GM21423 (cell line): Measurements from ENCODE around the gene CASP12.

Experiments used
- ATAC-seq: cut with Tn5 transposase; IDR thresholded peaks from one replicate; pipeline ENCODE4 v1.9.1; 2021; ENCODE audit warnings: mild to moderate bottlenecking, moderate library complexity; ENCODE audit not compliant: unreplicated experiment

CASP12 gene

DNA sequence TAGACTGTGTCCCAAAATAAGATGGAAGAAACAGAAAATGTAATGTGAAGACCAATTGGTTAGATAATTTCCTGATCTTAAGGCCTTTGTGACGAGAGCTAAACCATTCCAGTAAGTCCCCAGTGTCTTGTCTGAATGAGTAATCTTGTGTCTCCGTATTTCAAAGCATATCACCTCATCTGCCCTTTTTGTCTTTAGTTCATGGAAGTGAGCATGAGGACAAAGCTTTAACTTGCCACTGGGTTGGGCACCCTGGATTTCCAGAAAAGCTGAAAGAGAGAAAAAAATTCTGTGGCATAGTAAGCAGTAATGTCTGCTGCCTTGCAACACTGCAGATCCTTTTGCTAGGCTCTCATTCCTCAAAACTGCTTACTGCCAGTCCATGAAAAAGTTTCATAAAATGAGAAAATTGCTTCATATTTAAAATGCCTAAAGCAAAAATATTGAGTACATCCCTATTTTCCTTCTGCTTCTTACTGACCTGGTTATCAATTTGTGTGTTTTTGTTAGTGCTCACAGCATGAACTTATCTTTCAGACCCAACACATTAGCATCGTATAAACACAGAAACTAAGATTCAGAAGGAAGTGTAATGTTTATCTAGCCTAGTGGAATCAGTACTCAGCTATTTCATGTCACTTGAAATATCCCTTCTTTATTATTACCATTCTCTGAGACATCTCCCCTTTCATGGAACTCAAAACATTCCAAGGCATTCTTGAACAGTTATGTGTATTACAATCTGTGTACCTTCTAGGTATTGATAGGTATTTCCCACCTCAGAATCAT, 5.3 kb downstream of the CASP12 start:
- ATAC-seq, result no peak

DNA sequence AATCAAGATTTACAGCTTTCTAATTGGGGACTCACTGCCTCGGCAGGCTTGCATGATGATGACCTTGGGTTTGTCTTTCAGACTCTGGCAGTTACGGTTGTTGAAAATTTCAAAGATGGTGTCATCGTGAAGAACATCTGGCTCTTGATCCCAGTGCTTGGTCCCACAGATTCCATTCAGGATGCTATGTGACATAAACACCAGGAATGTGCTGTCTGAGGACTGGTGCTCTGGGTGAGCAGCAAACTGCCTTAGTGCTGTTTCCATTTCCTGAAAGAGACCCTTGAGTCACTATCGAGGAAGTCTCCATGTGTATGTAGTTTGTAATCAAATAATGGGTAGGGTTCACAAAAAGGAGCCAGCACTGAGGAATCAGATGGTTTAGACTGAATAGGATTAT, 7.1 kb downstream of the CASP12 start:
- ATAC-seq, result no peak

DNA sequence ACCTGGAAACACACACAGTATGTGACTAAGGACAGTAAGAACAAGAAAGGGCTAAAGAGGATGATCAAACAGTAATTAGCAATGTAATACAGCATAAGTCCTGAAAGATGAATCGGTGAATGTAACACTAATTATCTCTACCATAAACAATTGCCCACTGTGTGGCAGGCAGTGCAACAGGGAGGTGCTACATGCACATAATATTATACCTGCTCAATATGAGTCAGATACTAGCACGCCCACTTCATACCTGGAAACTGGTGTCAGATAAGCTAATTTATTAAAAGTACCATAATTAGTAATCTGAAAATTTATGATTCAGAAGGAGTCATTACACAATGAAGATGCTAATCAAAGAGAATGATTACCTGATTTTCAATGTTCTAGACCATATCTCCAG, 14.9 kb downstream of the CASP12 start:
- ATAC-seq, result no peak

DNA sequence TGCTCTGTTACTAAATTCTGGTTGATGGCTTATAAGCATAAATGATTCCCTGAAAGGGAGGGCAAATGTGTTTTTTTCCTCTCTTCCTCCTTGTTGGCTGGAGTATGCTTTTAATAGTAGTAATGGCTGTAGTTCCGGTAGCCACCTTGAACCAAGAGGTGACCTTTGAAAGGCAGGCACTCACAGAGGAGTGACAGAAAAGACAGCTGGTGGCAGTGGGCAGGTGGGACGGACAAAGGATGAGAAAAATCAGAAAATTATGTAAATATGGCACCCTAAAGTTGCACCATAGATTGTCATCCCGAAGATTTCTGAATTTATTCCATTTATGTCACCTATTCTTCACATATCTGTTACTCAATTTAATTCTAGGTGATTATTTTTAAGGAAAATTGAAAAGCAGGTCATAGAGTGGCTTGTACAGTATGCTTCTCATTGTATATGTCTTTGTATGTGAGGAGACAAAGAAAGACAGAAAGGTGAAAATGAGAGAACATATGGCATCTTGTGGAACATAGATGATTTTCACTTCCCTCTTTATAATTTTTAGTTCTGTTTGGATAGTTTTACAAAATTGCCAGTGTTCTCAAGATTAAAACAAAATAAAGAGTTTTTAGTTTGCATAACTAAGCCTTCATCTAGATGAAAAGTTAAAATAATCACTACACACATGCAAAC, 17.0 kb downstream of the CASP12 start:
- ATAC-seq, result peak; percentile 72

DNA sequence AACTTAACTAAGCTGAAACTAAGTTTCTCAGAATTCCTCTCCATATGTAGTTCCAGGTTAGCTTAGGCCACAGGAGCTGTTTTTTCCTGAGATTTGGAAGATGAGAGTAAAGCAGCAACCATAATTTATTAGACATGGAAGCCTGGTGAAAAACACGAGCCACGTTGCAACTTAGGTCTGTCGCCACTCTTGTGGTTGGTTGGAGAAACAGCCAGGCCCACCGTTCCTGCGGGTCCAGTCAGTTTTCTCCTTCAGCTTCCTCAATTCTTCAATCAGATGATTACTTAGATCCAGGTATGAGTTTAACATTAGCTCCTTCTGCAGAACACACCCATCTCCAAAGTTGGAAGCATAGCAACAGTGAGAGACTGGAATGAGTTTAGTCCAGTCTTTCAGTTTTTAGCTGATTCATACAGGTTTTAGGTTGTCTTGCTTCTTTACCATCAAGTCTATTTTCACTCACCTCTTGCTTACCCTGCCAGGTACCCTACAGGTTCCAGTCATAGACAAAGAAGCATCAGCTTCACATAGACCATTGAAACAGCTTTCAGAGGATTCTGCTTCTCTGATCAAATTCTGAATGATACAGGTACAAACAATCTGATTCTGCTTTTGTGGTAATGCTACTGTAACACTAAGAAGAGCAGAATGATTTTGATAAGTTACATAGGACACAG, 18.6 kb downstream of the CASP12 start:
- no peak for ATAC-seq

DNA sequence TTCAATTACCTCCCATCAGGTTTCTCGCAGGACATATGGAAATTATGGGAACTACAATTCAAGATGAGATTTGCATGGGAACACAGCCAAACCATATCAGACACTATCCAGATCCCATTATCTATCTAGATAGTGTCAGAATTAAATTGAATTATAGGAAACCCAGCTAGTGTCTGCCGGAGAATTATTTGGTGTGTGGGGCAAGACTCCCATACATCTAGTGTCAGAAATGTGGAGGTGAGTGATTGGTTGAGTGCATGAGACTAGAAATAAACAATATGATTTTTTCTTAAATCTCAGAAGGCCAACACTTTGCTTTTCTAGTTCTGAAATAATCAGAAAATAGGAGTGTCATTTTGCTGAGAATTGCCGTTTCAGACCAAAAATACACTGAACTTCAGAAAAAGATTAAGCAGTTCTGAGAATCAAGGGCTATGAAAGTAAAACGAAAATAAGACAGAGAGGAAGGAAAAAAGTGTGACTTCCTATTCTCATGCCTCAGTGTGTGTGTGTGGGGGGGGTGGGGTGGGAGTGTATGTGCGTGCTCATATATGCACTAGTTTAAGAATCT, 21.3 kb downstream of the CASP12 start:
- peak; percentile 50 for ATAC-seq

DNA sequence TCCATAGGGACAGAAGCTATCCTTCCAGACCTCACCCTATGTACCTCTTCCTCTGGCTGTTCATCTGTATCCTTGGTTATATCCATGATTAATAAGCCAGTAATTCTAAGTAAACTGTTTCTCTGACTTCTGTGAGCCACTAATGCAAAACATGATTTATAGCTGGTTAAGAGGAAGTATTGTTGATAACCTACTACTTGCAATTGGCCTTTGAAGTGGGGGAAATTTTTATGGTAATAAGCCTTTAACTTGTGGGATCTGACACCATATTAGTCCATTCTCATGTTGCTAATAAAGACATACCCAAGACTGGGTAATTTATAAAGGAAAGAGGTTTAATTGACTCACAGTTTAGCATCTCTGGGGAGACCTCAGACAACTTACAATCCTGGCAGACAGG, 21.9 kb downstream of the CASP12 start:
- no peak for ATAC-seq

DNA sequence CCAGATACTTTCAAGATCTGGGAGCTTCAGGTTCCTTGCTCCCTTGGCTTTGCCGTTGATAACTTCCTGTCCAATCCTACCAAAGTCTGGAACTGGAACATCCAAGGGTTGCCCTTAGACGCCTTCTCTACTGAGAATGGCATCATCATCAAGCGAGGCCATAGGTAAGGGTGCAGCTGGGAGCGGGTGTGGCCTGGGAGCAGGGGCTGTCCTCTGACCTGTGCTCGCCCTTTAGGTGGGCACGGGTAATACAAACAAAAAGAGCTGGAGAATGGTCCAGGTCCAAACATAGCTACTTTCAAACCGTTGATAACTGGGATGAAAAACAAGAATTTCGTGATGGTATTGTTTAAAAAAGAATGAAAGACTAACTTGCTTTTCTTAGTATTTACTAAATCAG, 25.0 kb downstream of the CASP12 start:
- no peak for ATAC-seq

DNA sequence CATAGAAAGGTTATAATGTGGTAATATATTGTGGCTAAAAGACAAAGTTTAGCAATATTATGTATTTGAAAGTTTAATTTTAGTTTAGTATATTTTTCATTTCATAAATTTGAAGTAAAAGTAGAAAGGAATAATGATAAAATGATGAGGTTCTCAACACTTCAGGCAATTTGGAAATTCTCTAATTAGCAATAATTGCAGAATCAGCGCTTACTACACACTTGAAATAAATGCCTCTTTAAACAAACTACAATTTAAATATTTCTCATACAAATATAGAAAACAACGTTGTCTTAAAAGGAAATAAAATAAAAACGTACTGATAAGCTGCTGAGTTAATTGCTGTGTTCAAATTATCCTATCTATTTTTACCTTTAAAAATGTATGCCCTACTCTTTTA, 25.9 kb downstream of the CASP12 start:
- ATAC-seq, result no peak

DNA sequence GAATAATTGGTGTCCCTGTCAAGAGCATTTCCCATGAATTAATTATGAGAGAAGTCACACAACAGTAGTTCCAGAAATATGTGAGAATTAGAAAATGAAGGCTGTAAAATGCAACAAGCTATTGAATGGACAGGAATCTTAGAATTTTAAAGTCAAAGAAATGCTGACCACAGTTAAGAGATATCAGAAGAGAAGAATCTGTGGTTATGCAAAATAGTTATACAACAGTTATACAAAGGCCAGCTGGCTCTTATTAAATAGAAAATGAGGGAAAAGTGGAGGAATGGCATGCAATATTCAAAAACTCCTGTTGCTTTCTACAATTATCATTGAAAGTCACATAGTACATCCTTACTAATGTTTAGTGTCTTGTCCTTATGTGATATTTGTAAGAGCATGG, 27.4 kb downstream of the CASP12 start:
- no peak for ATAC-seq

DNA sequence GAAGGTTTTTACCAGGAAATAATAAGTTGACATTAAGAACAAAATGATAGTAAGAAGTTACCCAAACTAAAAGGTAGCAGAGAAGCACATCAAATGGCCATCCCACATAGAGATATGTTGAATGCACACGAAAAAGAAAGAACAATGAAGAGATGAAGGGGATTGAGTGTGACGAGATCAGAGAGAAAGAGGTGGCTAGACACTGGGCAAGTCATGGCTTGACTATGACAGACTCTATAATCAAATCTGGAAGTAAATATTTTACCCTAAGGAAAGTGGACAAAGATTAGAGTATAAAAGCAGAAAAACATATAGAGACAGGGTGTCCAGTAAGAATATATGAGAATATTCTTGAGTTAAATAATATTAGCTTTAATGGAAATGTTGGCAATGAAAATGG, 31.4 kb downstream of the CASP12 start:
- no peak for ATAC-seq

DNA sequence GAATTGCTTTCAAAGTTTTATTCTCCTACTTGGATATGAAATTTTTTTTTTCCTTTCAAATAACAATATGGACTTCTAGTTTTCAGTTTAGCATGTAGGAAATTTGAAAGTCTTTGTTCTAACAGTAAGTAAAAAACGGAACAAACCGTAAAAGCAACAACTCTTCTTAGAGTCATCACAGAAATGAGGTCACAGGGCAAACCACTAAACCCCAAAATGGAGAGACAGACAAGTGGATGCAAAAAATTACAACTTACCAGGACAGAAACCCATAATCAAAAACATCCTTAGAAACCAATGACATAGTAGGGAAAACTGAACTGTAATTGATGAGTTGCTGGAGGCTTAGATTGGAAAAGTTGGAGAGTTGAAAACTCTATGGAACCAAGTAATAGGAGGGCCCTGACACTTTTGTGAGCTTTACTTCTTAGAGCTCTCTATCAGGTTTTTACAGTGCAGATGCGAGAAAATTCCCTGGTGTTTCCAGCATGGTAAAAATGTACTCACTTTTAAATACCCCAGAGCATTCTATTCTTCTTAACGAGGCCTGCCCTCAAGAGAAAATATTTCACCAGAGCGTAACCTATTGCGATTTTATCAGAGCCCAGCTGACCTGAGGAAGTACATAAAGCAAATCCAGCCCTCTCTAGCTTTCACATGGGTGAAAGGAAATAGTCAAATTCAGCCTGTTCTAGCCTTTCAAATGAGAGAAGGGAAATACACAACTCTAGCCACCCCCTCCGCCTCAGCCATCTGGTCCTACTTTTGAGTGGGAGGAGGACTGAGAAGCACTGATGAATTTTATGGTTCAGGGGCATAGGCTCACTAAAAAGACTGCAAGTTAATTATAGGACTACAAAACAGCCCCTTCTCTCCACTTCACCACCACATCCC, 39.1 kb downstream of the CASP12 start:
- peak; percentile 84 for ATAC-seq

DNA sequence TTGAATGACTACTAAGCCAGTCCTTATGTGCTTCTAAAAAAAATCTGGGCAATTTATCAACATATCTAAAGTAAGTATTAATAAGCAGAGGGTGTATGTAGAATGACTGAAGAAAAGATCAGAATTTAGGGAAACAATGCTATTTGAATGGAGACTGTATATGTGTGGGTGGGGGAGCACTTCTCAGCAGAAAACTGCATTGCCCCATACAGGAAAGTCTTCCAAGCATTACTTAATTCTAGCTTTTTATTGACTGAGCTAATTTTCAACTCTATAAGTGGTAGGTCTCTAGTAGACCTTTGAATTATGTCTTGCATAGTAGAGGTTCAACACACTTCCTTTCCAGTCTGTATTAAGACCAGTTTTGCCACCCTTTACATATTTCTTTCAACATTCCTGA, 41.7 kb downstream of the CASP12 start:
- ATAC-seq, result no peak

DNA sequence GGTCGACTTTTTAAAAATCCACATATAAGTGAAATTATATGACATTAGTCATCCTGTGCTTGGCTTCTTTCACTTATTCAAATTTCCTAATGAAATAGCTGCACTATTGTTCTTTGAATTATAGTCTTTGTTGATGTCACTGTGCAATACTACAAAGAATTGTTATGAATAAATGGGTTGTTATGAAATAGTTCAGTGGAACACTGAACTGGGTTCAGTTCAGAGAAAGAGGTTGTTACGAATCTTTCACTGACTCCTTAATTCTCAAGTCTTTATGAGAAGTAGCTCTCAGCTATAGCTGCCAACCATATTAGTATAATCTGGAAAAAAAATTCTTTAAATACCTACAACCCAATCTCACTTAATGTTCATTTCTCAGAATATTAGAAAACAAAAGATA, 42.3 kb downstream of the CASP12 start:
- no peak for ATAC-seq

DNA sequence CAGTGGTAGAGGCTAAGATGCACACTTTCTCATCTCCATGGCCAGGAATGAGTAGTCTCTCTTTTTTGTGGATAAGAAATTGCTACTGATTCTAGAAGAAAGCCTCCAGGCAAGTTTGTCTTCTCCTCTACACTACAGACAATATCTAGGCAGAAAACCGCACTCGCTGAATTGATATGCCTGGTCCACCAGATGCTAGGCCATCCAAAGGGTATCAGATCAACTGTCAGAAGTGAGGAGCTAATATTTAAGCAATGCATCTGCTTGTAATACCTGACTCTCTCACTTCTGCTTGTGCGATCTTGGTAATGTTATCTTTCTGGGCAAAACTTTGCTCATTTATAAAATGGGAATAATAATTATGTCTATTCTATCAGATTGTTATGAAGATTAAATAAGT, 45.0 kb downstream of the CASP12 start:
- no peak for ATAC-seq

DNA sequence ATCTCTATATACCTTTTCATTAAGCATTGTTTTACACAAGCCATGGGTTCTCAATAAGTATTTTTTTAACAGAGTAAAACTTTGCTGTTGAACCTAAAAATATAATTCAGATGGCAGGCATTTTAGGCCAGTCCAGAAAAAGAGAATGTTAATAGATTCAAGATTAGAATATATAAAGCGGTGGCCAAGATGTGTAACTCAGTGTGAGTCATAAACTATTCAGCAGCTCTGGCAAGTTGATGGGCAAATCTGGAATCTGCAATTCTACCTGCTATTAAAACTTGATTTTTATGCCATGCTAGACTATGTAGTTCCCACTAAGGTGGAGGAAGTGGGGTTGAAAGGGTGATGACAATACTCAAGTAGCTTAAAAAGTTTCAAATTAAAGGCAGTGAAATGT, 45.4 kb downstream of the CASP12 start:
- no peak for ATAC-seq

DNA sequence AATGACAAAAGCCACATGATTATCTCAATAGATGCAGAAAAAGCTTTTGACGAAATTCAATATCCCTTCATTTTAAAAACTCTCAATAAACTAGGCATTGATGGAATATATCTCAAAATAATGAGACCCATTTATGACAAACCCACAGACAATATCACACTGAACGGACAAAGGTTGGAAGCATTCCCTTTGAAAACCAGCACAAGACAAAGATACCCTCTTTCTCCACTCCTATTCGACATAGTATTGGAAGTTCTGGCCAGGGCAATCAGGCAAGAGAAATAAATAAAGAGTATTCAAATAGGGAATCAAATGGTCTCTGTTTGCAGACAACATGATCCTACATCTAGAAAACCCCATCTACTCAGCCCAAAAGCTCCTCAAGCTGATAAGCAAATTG, 52.0 kb downstream of the CASP12 start:
- ATAC-seq, result no peak

DNA sequence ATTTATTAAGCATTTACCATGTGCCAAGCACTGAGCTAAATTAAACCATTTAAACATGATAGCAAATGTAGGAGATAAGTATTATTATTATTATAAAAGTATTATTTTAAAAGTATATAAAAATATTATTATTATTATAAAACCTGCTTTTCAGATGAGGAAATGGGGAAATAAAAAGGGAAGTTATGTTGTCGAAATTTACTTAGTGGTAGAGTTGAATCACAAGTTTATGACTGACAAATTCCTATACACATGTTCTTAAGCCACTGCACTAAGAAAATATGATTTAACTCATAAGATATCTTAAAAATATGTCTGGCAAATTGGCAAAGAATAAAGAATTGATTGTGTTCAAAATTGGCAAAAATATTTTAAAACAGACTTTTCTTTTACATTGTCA, 53.8 kb downstream of the CASP12 start:
- ATAC-seq, result no peak

DNA sequence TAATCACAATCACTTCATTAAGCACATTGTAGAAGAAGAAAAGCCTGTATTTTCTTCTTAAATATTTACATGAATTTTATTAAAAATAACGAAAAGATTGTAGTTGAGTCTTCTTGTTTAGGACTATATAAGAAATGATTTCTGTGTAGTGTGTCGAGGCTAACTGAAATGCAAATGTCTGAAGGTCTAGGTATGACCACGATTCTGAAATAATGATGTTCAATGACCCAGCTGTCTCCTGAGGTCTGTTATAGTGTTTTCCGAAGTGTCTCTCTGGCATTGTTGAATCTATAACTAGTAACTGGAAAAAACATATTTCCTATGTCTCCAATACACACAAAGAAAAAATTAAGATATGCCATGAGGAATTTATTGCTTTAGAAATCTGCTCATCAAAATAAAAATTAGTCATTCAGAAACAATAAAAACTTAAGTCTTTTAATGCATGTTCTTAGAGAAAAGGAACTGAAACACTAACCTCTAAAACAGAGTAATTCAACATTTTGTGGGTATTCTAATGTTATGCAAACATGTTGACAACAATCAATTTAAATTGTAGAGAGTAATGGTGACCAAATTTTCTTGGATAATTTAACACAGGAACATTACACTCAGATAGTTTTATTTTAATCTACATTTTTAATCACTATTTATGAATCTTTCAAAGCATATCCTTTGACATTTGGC, 55.0 kb downstream of the CASP12 start:
- ATAC-seq, result no peak

DNA sequence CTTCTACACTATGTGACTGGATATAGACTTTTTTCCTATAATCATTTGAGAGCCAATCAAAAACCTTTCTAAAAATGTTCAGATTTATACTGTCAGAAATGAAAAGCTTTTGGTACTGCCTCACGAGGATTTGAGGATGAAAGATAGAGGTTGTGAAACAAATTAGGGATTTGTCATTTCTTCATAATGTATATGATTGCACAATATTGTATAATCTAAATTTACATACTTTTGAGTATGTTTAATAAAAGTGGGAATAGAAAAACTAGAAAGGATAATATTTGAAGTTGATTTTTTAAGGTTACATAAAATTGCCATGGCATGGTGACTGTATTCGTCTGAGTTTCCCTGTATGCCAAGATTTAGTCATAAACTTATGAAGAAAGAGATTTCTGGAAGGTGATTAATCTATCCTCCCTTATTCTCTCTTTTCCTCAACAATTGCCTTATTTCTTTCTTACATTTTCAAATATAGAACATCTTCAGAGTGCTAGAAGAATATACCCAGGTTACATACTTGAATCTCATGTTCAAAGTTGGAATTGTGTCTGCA, 56.2 kb downstream of the CASP12 start:
- ATAC-seq, result no peak
